Thoracic aorta (tissue), 2 donors: ENCODE data around the gene REX1BD. TPM values are rescaled to one million over a fixed set of nuclear protein-coding genes. Genes with fewer than 3 reads are reported as not detected.

ENCODE experiments used
- ATAC-seq: fragments of 150-250 bp; one replicate; pipeline ENCODE4 v1.8.0; 2017; ENCODE audit warnings: low read depth; ENCODE audit not compliant: insufficient number of reproducible peaks, low FRiP score
- DNase-seq: peaks from one replicate; pipeline ENCODE4 v3.0.0-alpha.2; 2020; ENCODE audit warnings: low spot score
- H3K27ac ChIP-seq, 2 donors: fragments of 200-600 bp; sonication (generic); 1 replicate in 1 of 2; 2 replicates in 1 of 2; pipeline ENCODE4 v1.5.1; 2016; ENCODE audit warnings: mild to moderate bottlenecking in 2 of 2, moderate library complexity in 2 of 2
- H3K27me3 ChIP-seq: fragments of 200-600 bp; sonication (generic); replicated peaks from 2 replicates; pipeline ENCODE4 v1.6.0; 2016; ENCODE audit warnings: mild to moderate bottlenecking; ENCODE audit not compliant: insufficient read depth
- H3K36me3 ChIP-seq: fragments of 200-600 bp; sonication (generic); one replicate; pipeline ENCODE4 v1.5.1; 2016
- H3K4me1 ChIP-seq, 2 donors: fragments of 200-600 bp; sonication (generic); 1 replicate in 1 of 2; 2 replicates in 1 of 2; pipeline versions ENCODE4 v1.5.1 to v1.6.0; 2016; ENCODE audit warnings: low read depth in 2 of 2, mild to moderate bottlenecking in 1 of 2; ENCODE audit not compliant: control insufficient read depth in 1 of 2
- H3K4me3 ChIP-seq: fragments of 200-600 bp; sonication (generic); 2 replicates; pipeline ENCODE4 v1.5.1; 2016; ENCODE audit warnings: mild to moderate bottlenecking
- H3K9me3 ChIP-seq: fragments of 200-600 bp; sonication (generic); 2 replicates; pipeline ENCODE4 v1.5.1; 2016
- CTCF ChIP-seq: fragments of 200-600 bp; sonication (generic); IDR thresholded peaks from one replicate; pipeline ENCODE4 v1.5.1; 2019; ENCODE audit warnings: antibody characterized with exemption
- total RNA-seq, 2 donors: library from RNA; depleted of rRNA; stranded (reverse); fragments of >200 nt; gene quantifications; one replicate each; pipeline versions ENCODE4 v1.1.0 to v1.2.3, GENCODE V29; 2016

The REX1BD gene
- total RNA-seq, 2 donors from 2014 or later = 36.3 to 66.6 TPM

- peak overlapping the region; percentile 75 for H3K4me3 ChIP-seq
- peaks cover 53% of the 10 kb centered on the region for H3K27me3 ChIP-seq
Observed at GRCh38 chr19:18612051-18612771, 23.6 kb downstream of the REX1BD start.

DNA sequence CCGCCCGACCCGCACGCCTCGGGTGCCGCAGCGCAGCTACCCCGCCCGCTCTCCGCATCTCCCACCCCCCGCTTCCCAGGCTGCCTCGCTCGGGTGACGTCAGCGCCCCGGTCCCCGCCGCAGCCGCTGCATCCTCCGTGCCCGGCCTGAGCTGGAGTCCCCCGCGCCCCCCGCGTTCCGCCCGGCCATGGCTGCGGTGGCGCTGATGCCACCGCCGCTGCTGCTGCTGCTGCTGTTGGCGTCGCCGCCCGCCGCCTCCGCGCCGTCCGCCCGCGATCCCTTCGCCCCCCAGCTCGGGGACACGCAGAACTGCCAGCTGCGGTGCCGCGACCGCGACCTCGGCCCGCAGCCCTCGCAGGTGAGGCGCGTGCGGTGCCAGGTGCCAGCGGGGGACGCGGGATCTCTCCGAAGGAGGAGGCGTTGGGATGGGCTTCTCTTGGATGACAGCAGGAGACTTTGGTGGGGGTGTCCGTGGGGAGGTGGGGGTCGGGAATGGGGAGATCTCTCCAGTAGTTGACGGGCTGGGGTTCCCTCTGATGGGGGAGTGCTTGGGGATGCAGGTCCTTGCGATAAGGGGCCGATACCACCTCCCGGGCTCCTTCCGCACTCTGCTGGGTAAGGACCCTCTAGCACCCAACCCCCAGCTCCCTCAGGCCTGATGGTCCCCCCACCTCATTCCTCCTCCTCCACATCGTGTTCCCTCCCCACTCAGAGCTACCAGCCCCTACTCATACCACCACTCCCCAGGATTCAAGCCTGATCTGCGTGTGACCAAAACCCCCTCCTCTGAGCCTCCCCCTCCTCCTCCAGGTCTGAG, 24.4 kb downstream of the REX1BD start, which contains the start of gene TMEM59L:
TSS of gene TMEM59L (plus strand) at position 99 of the 817 bp plus-strand sequence. CDS start at position 188, 89 bp downstream.
- Histone ChIP-seq H3K4me3 (peak within 1 kb of the TSS; percentile 75), H3K27ac (no peak within 1 kb of the TSS), H3K27me3 (peaks cover 45% of the 10 kb centered on the region), H3K9me3 (no peaks in the 10 kb centered on the region), H3K36me3 (no peaks in the 10 kb centered on the region), H3K4me1 (peaks cover 13 to 18% of the 10 kb centered on the region in 2 donors)
- TF ChIP-seq CTCF = no peak
- DNase-seq (no peak), ATAC-seq (no peak)

More at GRCh38 chr19:18612051-18612771, 23.6 kb downstream of the REX1BD start:
- no peak overlapping the region for H3K27ac ChIP-seq
- no peak for DNase-seq
- no peaks in the 10 kb centered on the region for H3K9me3 ChIP-seq
- ATAC-seq = no peak
- H3K4me1 ChIP-seq = peaks cover 16 to 26% of the 10 kb centered on the region in 2 donors
- TF ChIP-seq CTCF = no peak
- H3K36me3 ChIP-seq = no peaks in the 10 kb centered on the region

DNA sequence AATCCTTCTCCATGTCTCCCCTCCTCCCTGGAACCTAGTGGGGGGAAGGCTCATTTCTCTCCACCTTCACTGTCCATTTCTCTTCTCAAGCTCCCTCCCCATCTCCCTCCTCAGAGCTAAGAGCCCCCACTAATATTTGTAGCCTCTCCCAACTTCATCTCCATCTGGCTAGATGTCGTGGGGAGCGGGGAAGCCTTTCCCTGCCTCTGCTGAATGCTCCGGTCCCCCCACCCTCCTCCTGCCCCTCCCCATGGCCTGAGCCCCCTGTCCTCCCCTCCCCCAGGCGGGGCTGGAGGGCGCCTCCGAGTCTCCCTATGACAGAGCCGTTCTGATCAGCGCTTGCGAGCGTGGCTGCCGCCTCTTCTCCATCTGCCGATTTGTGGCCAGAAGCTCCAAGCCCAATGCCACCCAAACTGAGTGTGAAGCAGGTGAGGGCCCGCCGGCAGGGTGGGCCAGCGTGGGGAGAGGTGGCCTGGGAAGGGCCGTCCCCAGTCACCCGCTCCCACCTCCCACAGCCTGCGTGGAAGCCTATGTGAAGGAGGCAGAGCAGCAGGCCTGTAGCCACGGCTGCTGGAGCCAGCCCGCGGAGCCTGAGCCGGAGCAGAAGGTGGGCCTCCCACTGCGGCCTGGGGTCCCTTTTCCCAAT, 25.1 kb downstream of the REX1BD start:
- ATAC-seq (no peak), DNase-seq (no peak)
- Histone ChIP-seq H3K27ac (no peak overlapping the region), H3K27me3 (peaks cover 42% of the 10 kb centered on the region), H3K9me3 (no peaks in the 10 kb centered on the region), H3K36me3 (no peaks in the 10 kb centered on the region), H3K4me1 (peaks cover 13 to 18% of the 10 kb centered on the region in 2 donors), H3K4me3 (no peak overlapping the region)
- TF ChIP-seq CTCF = no peak

DNA sequence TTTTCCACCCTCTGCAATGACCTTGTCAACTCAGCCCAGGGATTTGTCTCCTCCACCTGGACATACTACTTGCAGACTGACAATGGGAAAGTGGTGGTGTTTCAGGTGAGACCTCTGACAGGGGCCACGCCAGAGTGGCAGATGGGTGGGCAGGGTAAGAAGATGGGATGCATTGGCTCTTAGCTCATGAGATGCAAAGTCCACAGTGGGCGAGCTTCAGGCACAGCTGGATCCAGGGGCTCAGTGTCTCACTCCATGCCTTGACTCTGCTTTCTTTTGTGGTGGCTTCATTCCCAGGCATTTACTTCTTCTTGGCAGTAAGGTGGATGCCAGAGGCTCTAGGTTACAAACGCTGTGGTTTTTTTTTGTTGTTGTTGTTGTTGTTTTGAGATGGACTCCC, 27.4 kb downstream of the REX1BD start:
- ATAC-seq (no peak), DNase-seq (no peak)
- Histone ChIP-seq H3K4me3 (no peak overlapping the region), H3K27me3 (peaks cover 20% of the 10 kb centered on the region), H3K9me3 (no peaks in the 10 kb centered on the region), H3K36me3 (no peaks in the 10 kb centered on the region), H3K4me1 (peaks cover 13 to 18% of the 10 kb centered on the region in 2 donors), H3K27ac (no peak overlapping the region)
- TF ChIP-seq CTCF = no peak

DNA sequence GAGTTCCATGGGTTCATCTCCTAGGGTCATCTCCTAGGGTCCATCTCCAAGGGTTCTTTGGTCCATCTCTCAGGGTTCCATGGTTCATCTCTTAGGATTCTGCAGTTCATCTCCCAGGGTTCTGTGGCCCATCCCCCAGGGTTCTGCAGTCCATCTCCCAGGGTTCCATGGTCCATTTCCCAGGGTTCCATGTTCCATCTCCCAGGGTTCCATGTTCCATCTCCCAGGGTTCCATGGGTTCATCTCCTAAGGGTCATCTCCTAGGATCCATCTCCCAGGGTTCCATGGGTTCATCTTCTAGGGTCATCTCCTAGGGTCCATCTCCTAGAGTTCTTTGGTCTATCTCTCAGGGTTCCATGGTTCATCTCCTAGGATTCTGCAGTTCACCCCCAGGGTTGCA, 29.0 kb downstream of the REX1BD start:
- ATAC-seq (no peak), DNase-seq (no peak)
- Histone ChIP-seq H3K27me3 (peaks cover 6% of the 10 kb centered on the region), H3K36me3 (no peaks in the 10 kb centered on the region), H3K4me1 (peaks cover 5 to 8% of the 10 kb centered on the region in 2 donors), H3K4me3 (no peak overlapping the region), H3K9me3 (no peaks in the 10 kb centered on the region), H3K27ac (no peak overlapping the region)
- no peak for TF ChIP-seq CTCF
